Left forelimb (tissue), 1 donor: ENCODE measurements around the gene DCDC2.
"Not testable (repeated sequence)": the region's sequence is repeated elsewhere in the genome, so short reads cannot be mapped to it uniquely, and the experiment has no call there.

ENCODE experiments used
- DNase-seq: peaks from one replicate; pipeline ENCODE4 v3.0.0-alpha.2; 2018; ENCODE audit warnings: low spot score

The DCDC2 gene

DNA sequence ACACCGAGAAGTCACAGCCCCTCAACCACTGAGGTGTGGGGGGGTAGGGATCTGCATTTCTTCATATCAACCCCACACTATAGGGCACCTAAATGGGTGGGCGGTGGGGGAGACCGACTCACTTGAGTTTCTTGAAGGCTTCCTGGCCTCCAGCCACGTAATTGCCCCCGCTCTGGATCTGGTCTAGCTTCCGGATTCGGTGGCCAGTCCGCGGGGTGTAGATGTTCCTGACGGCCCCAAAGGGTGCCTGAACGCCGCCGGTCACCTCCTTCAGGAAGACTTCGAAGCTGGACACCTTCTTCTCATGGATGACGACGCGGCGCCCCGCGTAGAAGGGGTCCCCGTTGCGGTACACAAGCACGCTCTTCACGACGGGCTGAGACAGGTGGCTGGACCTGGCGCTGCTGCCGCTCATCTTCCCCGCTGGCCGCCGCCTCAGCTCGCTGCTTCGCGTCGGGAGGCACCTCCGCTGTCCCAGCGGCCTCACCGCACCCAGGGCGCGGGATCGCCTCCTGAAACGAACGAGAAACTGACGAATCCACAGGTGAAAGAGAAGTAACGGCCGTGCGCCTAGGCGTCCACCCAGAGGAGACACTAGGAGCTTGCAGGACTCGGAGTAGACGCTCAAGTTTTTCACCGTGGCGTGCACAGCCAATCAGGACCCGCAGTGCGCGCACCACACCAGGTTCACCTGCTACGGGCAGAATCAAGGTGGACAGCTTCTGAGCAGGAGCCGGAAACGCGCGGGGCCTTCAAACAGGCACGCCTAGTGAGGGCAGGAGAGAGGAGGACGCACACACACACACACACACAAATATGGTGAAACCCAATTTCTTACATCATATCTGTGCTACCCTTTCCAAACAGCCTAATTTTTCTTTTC lies at the start of gene DCDC2:
Gene DCDC2 (minus strand): TSS at position 724 of the 883 bp plus-strand sequence. CDS start 309 bp downstream, at position 415.
- DNase-seq, result no peak

- DNase-seq, result no peak
These were observed 47.4 kb upstream of the DCDC2 start for GRCh38 chr6:24405262-24405661.

DNA sequence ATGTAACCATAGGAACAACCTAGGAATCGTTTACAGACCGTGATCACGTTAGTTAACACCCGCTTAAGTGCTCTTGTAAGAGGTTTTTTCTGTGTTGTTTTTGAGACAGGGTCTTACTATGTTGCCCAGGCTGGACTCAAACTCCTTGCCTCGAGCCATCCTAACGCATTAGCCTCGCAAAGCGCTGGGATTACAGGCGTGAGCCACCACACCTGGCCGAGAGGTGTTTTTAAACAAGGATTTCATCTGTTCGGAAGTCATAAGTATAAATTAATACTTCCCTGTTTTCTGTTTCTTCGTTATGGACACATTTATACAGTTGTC lies 45.6 kb upstream of the DCDC2 start:
- DNase-seq, result no peak

GRCh38 chr6:24402697-24403500 lies 45.0 kb upstream of the DCDC2 start, which contains the start of gene MRS2:
Gene MRS2, plus strand, starts transcription at chr6:24402936. Its CDS starts 111 bp downstream, at chr6:24403047.
- peak; percentile 81 for DNase-seq

DNA sequence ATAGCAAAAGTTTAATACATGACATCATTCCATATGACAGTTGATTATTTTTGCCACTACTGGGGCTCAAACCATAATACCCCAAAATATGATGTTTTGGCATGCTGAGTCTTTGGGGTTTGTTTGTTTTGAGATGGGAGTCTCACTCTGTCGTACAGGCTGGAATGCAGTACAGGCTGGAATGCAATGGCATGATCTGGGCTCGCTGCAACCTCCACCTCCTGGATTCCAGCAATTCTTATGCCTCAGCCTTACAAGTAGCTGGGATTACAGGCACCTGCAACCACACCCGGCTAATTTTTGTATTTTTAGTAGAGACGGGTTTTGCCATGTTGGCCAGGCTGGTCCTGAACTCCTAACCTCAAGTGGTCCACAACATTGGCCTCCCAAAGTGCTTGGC lies 43.6 kb upstream of the DCDC2 start:
- DNase-seq, result no peak

GRCh38 chr6:24400045-24401039 lies 42.5 kb upstream of the DCDC2 start:
- not testable (repeated sequence) for DNase-seq

- DNase-seq, result no peak
These were observed 39.8 kb upstream of the DCDC2 start for GRCh38 chr6:24397631-24398030.

DNA sequence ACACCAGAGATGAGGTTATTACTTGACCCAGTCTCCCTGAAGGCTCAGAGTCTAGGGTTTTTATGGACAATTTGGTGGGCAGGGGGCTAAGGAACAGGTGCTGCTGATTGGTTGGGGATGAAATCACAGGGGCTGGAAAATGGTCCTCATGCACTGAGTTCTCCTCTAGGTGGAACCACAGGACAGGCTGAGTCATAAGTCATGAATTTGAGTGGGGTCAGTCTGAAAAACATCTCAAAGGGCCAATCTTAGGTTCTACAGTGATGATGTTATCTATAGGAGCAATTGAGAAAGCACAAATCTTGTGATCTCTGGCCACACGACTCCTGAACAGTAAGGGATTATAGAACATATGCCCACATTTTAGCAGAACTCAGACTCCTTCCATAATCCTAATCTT lies 39.0 kb upstream of the DCDC2 start:
- DNase-seq, result no peak

DNA sequence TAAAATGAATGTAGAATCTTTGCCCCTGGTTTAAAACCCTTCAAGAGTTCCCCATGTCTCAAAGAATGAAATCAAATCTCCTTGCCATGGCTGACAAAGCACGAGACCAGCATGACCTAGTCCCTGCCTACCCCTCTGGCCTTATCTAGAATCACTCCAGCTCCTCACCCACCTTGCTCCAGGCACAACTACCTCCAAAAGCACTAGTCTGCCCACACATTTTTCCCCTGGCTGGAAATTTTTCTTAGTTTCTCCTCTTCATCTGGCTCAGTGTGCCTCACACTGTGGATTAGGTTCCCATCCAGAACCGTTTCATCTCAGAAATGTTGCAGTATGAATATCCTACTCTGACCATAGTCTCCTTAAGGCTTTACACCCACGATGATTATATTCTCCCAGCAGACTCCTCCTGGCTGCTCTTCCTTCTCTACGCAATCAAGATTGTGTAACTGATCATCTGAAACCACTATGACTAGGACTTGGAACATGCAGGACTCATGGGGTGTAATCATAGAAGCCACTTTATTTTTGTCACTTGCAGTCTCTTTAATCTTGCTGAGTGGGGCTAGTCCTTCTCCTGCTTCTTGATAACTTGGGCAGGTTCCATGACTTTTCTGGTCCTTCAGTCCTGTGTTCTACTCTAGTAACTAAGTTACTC lies 37.0 kb upstream of the DCDC2 start:
- DNase-seq, result no peak

DNA sequence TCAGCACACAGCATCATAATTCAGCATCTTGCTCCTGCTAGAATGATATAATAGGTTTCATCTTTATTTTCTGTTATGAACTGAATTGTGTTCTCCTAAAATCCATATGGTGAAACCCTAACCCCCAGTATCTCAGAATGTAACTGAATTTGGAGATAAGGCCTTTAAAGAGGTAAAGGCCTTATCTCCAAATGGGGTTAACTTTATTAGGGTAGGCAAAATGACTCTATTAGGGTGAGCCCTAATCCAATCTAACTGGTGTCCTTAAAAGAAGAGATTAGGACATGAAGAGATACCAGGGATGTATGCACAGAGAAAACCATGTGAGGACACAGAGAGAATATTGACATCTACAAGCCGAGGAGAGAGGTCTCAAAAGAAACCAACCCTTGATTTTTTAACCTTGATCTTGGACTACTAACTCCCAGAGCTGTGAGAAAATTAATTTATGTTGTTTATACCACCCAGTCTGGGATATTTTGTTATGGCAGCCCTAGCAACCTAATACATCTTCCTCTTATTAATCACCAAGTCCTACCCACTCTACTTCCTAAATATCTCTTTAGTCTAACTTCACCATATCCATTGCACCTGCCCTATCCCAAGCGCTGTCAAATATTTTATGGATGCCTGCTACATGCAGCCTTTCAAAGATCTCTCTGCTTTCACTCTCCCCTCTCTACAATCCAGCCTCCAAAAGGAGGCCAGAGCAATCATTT lies 36.4 kb upstream of the DCDC2 start:
- DNase-seq, result no peak

DNA sequence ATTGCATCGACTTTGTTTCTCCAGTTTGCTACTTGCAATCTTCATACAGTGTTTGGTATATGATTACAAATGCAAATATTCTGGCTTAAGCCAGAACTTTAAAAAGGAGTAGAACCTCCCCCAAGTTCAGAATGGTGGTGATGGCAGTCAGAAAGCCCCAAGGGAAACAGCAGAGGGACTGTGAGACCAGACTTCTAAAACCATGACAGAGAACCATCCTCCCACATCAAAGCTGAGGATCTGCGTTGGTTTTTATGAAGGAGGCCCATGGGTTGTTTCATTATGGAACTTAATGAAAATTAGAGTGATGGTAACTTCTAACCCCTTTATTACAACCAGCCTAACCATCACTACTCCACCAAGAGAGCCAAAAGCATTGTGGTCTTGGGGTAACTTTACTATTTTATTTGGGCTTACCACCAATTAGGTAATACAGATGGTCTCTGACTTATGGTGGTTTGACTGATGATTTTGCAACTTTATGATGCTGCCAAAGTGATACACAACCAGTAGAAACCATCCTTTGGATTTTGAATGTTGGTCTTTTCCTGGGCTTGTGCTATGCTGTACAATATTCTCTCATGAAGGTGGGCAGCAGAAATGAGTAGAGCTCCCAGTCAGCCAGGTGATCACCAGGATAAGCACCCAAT lies 34.0 kb upstream of the DCDC2 start:
- DNase-seq, result no peak

- DNase-seq, result no peak
These were observed 33.3 kb upstream of the DCDC2 start for GRCh38 chr6:24391208-24391607.

- no peak for DNase-seq
These were observed 30.0 kb upstream of the DCDC2 start for GRCh38 chr6:24387818-24388217.

- DNase-seq, result no peak
These were observed 27.8 kb upstream of the DCDC2 start for GRCh38 chr6:24385536-24386269.

- not testable (repeated sequence) for DNase-seq
These were observed 26.7 kb upstream of the DCDC2 start for GRCh38 chr6:24384369-24385130.

DNA sequence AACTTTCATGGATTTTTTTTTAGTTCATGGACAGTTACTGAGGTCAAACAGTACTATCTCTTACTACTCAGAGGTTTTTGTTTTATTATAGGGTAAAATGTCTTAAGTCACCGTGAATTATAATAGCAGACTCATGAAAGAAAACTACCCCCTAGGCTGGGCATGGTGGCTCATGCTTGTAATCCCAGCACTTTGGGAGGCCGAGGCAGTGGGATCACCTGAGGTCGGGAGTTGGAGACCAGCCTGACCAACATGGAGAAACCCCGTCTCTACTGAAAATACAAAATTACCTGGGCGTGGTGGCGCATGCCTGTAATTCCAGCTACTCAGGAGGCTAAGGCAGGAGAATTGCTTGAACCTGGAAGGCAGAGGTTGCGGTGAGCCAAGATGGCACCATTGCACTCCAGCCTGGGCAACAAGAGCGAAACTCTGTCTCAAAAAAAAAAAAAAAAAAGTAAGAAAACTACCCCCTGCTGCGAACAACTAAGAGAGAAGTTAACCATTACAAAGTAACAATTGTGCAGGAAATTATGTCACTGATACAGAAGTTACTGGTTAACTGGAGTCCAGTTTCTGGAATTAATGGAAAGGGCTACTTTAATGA lies 25.1 kb upstream of the DCDC2 start:
- not testable (repeated sequence) for DNase-seq

DNA sequence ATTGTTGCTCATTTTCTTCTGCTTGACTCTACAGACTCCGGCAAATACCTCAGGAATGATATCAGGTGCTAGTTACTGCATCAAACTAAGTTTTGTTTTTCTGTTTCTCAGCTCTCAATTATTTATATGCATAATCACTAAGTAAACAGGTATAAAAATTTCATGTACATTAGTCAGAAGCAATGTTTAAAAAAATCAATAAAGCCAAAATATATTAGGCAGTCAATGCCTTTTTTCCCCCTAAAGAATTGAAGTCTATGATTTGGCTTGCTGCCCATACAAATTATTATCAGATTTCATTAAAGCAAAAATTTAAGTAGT lies 24.3 kb upstream of the DCDC2 start:
- DNase-seq, result no peak

DNA sequence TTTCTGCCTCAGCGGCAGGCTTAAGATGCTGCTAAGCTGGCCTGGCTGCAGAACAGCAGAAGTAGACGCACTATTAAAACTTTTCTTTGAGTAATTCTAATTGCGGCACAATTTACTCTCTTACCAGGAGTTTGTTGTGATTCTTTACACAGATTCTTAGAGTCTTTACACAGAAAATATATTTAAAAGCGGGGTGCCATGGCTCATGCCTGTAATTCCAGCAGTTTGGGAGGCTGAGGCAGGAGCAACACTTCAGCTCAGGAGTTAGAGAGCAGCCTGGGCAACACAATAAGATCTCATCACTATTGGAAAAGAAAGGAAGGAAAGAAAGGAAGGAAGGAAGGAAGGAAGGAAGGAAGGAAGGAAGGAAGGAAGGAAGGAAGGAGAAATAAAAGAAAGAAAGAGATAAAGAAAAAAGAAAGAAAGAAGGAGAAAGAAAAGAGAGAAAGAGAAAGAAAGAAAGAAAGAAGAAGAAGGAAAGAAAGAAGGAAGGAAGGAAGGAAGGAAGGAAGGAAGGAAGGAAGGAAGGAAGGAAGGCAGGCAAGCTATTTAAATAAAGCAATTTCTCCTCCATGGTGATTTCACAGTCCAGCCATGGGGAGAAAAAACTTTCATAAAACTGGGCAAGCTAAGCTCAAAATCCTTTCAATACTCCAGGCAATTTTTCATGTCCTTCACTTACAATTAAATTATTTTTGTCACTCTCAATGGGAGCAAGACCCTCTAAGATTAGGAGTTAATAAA lies 23.8 kb upstream of the DCDC2 start:
- no peak for DNase-seq
